Motor neuron (in vitro differentiated cells): ENCODE results near the gene CIAO1. TPM values are rescaled to one million over a fixed set of nuclear protein-coding genes. Genes with fewer than 3 reads are reported as not detected.
"Not testable (repeated sequence)": the region's sequence is repeated elsewhere in the genome, so short reads cannot be mapped to it uniquely, and the experiment has no call there.

Experiments
- ATAC-seq, 8 experiments: fragments of 200-7000 bp; cut with Tn5 transposase; replicated peaks in 6 of 8; 2 replicates each; pipeline ENCODE4 v1.8.0; 2021; ENCODE audit warnings: mild to moderate bottlenecking in 8 of 8, moderate library complexity in 8 of 8
- H3K27ac ChIP-seq, 2 donors: fragments of 250-450 bp; sonication (Bioruptor Pico); 2 replicates each; pipeline ENCODE4 v1.9.0; 2021; ENCODE audit warnings: antibody characterized with exemption in 2 of 2, mild to moderate bottlenecking in 2 of 2, moderate library complexity in 1 of 2
- H3K4me1 ChIP-seq, 2 donors: fragments of 250-450 bp; sonication (Bioruptor Pico); replicated peaks in 1 of 2; 2 replicates each; pipeline ENCODE4 v1.6.1; 2021; ENCODE audit warnings: antibody characterized with exemption in 2 of 2, mild to moderate bottlenecking in 2 of 2, moderate library complexity in 1 of 2
- H3K4me3 ChIP-seq, 5 donors: fragments of 250-450 bp; sonication (Bioruptor Pico); 2 replicates each; pipeline ENCODE4 v1.9.0; 2021; ENCODE audit warnings: antibody characterized with exemption in 5 of 5, mild to moderate bottlenecking in 5 of 5, moderate library complexity in 4 of 5
- WGBS, 10 experiments: fragments of 450-650 bp; shearing (Covaris generic); methylation state at CpG; one replicate each; pipeline ENCODE4 v1.0.0; 2022; 5-methylcytosine and 5-hydroxymethylcytosine counted together
- in situ Hi-C, 9 experiments: fragments of 400-800 bp; cut with MboI; loops; one replicate each; pipeline ENCODE4 v1.15.0; 2021; ENCODE audit warnings: low sequenced_read_pairs in 9 of 9, low pct_unique_long_range_greater_than_20kb in 2 of 9; ENCODE audit not compliant: unreplicated experiment in 9 of 9
- total RNA-seq, 8 experiments: library from RNA; unstranded; fragments of 300-600 nt; gene quantifications; 2 replicates each; pipeline versions ENCODE4 v1.2.3 to v1.2.4, GENCODE V29; 2022

CIAO1 gene
- 10 to 100 TPM; 57.4 to 75.2 (median 64.6) TPM for total RNA-seq

DNA sequence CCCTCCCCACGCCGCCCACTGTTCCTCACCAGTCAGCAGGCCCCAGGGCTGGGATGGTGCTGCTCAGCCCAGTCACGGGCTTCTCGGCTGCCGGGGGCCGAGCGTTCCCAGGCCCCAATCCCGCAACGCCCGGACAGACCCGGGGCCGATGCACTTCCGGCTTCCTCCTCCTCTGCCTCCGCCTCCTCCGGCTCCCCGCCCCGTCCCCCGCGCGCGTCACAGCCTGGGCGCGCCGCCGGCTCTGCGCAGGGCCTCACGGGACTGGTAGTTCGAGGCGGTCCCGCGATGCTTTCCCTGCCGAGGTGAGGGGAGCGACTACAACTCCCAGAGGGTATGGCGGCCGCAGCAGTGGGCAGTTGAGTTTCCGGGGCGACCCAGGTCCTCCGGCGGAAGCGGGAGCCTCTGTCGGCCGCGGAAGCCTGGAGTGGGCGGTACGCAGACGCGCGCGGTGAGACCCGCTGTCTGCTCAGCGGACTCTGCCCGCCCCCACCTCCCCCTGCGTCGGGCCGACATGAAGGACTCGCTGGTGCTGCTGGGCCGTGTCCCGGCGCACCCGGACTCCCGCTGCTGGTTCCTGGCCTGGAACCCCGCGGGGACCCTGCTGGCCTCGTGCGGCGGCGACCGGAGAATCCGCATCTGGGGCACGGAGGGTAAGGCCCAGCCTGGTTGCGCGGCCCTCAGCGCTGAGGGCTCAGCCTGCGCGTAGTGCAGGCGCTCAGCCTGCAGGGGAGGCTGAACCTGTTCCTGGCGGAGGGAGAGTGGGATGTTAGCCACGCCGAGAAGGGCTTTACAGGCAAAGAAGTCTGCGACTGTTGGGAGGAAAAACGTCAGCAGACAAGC, at the start of gene CIAO1, which contains the start of gene TMEM127:
CIAO1 (plus strand) TSS at position 386 of the 840 bp plus-strand sequence; CDS start at position 512, 126 bp downstream.
TMEM127 (minus strand) TSS at position 158 of the 840 bp plus-strand sequence. CDS start 616 bp downstream, outside the sequence.
- in situ Hi-C loops: loop anchor here in 1 of 9 experiments (25.0 kb wide), 1 partner anchor 254 kb away; no protein-coding TSS in a partner anchor
- Histone ChIP-seq H3K27ac (peak within 1 kb of the TSS; percentile 69 to 85), H3K4me1 (peaks cover 12 to 18% of the 10 kb centered on the region in 2 donors), H3K4me3 (peak within 1 kb of the TSS; percentile 67 to 92 (median 90))
- 0% methylated on average over 1 to 7 of the region's 81 CpGs; no CpG with 5 or more reads in 4 of the 10 experiments for WGBS, 10 experiments
- ATAC-seq: peak; percentile 88 to 96 (median 94)

DNA sequence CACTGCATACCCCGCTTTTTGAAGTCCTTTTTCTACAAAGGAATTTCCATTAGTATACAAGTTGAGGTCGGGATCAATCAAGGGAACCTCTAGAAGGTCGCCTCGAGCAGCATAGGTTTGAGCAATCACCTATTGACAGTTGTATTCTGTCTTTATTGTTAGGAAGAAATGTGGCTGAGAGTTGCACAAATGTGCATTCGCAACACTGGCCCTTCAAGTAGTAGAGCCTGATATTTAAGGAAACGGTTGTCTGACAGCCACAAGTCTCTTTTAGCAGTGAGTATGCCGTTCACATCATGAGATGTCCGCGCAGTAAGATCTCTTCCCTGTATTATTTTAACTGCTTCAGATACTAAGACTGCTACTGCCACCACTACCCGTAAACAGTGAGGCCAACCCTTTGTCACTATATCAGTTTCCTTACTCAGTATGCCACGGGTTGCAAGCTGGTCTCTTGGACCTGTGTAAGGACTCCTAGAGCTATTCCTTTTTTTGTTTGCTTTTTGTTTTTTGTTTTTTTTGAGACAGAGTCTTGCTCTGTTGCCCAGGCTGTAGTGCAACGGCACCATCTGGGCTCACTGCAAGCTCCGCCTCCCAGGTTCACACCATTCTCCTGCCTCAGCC, 47.4 kb upstream of the CIAO1 start:
- Histone ChIP-seq H3K27ac (no peak overlapping the region), H3K4me3 (no peak overlapping the region), H3K4me1 (no peaks in the 10 kb centered on the region)
- in situ Hi-C loops: no loop called here
- ATAC-seq: no peak
- 83 to 100% (median 100%) methylated on average over 1 to 10 of the region's 13 CpGs; no CpG with 5 or more reads in 1 of the 10 experiments for WGBS, 10 experiments

GRCh38 chr2:96219959-96220358, 46.1 kb upstream of the CIAO1 start:
- H3K4me1 ChIP-seq, H3K4me3 ChIP-seq, ATAC-seq, H3K27ac ChIP-seq, in situ Hi-C loops: not testable (repeated sequence)
- no CpG with 5 or more reads among the region's 4 CpGs for WGBS, 10 experiments

DNA sequence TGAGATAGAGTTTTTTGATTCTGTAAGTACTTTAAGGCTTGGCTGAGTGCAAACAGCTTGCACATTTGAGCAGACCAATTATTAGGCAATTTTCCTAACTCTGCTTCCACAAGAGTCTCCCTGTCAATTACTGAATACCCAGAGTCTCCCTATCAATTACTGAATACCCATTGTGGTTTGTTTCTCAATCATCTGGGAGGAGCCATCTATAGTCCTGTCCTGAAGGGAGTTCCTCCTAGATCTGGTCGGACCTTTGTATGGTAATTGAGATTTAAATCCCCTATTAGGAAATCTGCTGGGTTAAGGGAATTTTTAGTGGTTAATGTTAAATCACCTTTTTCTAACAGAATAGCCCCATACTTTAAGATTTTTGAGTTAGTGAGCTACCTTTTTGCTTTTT, 44.9 kb upstream of the CIAO1 start:
- 50 to 88% (median 82%) methylated on average over 1 of the region's 1 CpG; no CpG with 5 or more reads in 6 of the 10 experiments for WGBS, 10 experiments
- H3K4me3 ChIP-seq, H3K27ac ChIP-seq, H3K4me1 ChIP-seq, in situ Hi-C loops: not testable (repeated sequence)
- ATAC-seq: peak in 2 of 8 experiments; percentile 42 to 49

DNA sequence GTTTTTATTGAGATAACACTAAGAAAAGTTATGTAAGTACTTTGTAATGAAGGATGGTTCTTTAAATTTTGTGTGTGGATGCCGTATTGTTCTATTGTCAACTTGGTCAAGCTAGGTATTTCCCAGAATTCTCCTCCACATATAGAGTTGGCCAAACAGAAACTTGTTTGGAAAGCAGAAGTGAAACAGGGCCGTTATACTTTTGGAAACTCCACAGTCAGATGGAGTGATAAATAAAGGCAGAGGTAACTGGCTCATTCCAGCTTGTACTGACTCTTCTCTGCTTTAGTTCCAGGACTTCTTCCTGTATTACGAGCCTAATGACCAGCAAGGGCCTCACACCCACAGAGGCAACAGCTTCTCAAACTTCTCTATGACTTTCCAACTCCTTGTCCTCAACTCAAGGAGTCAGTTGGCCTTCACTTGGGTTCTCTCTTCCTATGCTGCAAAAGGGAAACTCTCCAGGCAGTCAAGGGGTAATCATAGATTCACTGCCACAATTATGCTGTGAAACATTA, 41.0 kb upstream of the CIAO1 start:
- in situ Hi-C loops: no loop called here
- Histone ChIP-seq H3K4me3 (no peak overlapping the region), H3K27ac (no peak overlapping the region), H3K4me1 (no peaks in the 10 kb centered on the region)
- ATAC-seq: no peak
- 74 to 100% (median 89%) methylated on average over 1 to 3 of the region's 3 CpGs; no CpG with 5 or more reads in 2 of the 10 experiments for WGBS, 10 experiments

DNA sequence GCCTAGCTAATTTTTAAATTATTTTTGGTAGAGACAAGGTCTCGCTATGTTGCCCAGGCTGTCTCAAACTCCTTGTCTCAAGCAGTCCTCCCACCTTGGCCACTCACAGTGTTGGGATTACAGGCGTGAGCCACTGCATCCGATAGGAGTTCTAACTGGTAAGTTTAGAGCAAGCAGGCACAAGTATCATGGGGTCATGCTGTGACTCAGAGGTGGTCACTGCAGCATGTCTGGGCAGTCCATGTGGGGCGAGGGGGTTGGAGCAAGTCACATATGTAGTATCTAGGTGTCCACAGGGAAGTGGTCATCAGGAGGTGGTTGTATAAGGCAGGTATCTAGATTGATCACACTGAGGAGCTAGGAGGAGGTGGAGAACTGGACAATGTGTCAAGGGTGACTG, 34.7 kb upstream of the CIAO1 start:
- no peak for ATAC-seq
- Histone ChIP-seq H3K27ac (no peak overlapping the region), H3K4me3 (no peak overlapping the region), H3K4me1 (peaks cover 0 to 3% of the 10 kb centered on the region in 2 donors)
- WGBS, 10 experiments: 60 to 100% (median 83%) methylated on average over 1 to 3 of the region's 4 CpGs; no CpG with 5 or more reads in 4 of the 10 experiments
- in situ Hi-C loops: no loop called here

- peaks cover 0 to 3% of the 10 kb centered on the region in 2 donors for H3K4me1 ChIP-seq
- no peak overlapping the region for H3K27ac ChIP-seq
- no peak overlapping the region for H3K4me3 ChIP-seq
- no peak for ATAC-seq
- in situ Hi-C loops: no loop called here
- 80 to 100% (median 98%) methylated on average over 1 to 6 of the region's 6 CpGs; no CpG with 5 or more reads in 2 of the 10 experiments for WGBS, 10 experiments
These were observed 32.6 kb upstream of the CIAO1 start for GRCh38 chr2:96233436-96233835.

- no peak overlapping the region for H3K4me3 ChIP-seq
- in situ Hi-C loops: no loop called here
- peaks cover 0 to 3% of the 10 kb centered on the region in 2 donors for H3K4me1 ChIP-seq
- no peak overlapping the region for H3K27ac ChIP-seq
- 74 to 100% (median 83%) methylated on average over 1 to 4 of the region's 4 CpGs; no CpG with 5 or more reads in 5 of the 10 experiments for WGBS, 10 experiments
- ATAC-seq: no peak
These were observed 32.1 kb upstream of the CIAO1 start for GRCh38 chr2:96233880-96234316.

GRCh38 chr2:96236882-96237281, 29.1 kb upstream of the CIAO1 start:
- Histone ChIP-seq H3K4me1 (peaks cover 0 to 3% of the 10 kb centered on the region in 2 donors), H3K27ac (no peak overlapping the region), H3K4me3 (no peak overlapping the region)
- 100% methylated on average over 1 of the region's 1 CpG; no CpG with 5 or more reads in 6 of the 10 experiments for WGBS, 10 experiments
- in situ Hi-C loops: no loop called here
- ATAC-seq: no peak

DNA sequence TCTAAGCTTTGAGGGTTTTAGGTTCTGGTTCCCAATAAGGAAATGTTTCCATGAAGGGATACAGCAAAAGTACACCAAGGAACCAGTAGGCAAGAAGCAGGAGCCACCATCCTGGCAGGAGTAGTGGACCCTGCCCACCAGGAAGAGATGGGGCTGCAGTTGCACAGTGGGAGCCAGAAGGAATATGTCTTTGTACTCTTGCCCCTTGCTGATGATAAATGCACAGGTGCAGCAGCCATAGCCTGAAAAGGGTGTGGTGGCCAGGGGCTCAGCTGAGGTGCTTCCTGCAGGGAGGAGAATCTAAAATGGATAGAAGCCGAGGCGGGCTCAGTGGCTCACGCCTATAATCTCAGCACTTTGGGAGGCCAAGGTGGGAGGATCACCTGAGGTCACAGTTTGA, 27.8 kb upstream of the CIAO1 start:
- no peaks in the 10 kb centered on the region for H3K4me1 ChIP-seq

GRCh38 chr2:96239091-96239490, 26.9 kb upstream of the CIAO1 start:
- Histone ChIP-seq H3K4me3 (no peak overlapping the region), H3K4me1 (no peaks in the 10 kb centered on the region), H3K27ac (no peak overlapping the region)
- WGBS, 10 experiments: 50 to 100% (median 80%) methylated on average over 1 to 2 of the region's 3 CpGs; no CpG with 5 or more reads in 7 of the 10 experiments
- in situ Hi-C loops: no loop called here
- ATAC-seq: no peak

More for the DNA sequence above, 27.8 kb upstream of the CIAO1 start:
- in situ Hi-C loops: no loop called here
- ATAC-seq: no peak
- no peak overlapping the region for H3K27ac ChIP-seq
- H3K4me3 ChIP-seq: no peak overlapping the region
- 60 to 100% (median 89%) methylated on average over 1 to 3 of the region's 3 CpGs; no CpG with 5 or more reads in 6 of the 10 experiments for WGBS, 10 experiments

DNA sequence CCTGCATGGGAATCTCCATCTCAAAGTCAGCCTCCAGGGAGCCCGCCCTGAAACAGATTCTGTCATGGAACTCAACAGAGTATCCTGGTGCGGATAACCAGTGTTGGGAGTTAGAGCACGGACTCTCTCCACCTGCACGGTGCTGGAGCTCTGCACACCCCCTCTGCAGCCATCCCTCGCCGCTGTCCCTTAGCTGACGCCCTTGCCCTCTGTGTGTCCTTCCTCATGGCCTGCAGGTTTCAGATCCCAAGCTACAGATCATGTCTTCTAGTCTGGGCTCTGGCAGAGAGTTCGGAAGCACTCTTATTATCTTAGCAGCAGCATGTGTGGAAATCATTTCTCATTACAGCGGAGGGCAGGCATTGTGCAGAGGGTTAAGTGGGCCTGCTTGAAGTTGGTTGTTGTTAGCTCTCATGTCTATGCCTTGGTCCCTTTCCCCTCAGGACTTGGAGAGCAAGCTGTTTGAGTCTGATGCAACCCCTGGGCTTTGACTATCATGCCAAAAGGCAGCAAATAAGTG, 26.2 kb upstream of the CIAO1 start:
- Histone ChIP-seq H3K4me3 (no peak overlapping the region), H3K4me1 (no peaks in the 10 kb centered on the region), H3K27ac (no peak overlapping the region)
- in situ Hi-C loops: no loop called here
- 82 to 100% (median 94%) methylated on average over 1 to 9 of the region's 9 CpGs; no CpG with 5 or more reads in 4 of the 10 experiments for WGBS, 10 experiments
- no peak for ATAC-seq
